GM18511 (cell line): ENCODE measurements around the gene OR2M7.
"Not testable (repeated sequence)": the region's sequence is repeated elsewhere in the genome, so short reads cannot be mapped to it uniquely, and the experiment has no call there.

ENCODE experiments used
- ATAC-seq: cut with Tn5 transposase; IDR thresholded peaks from one replicate; pipeline ENCODE4 v1.9.1; 2021; ENCODE audit warnings: mild to moderate bottlenecking, moderate library complexity; ENCODE audit not compliant: unreplicated experiment

OR2M7 gene, protein sequence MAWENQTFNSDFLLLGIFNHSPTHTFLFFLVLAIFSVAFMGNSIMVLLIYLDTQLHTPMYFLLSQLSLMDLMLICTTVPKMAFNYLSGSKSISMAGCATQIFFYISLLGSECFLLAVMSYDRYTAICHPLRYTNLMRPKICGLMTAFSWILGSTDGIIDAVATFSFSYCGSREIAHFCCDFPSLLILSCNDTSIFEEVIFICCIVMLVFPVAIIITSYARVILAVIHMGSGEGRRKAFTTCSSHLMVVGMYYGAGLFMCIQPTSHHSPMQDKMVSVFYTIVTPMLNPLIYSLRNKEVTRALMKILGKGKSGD

GRCh38 chr1:248324468-248324867, at the start of gene OR2M7:
Gene OR2M7 (minus strand): TSS chr1:248324568. CDS start chr1:248324568, 0 bp downstream.
- no peak for ATAC-seq

DNA sequence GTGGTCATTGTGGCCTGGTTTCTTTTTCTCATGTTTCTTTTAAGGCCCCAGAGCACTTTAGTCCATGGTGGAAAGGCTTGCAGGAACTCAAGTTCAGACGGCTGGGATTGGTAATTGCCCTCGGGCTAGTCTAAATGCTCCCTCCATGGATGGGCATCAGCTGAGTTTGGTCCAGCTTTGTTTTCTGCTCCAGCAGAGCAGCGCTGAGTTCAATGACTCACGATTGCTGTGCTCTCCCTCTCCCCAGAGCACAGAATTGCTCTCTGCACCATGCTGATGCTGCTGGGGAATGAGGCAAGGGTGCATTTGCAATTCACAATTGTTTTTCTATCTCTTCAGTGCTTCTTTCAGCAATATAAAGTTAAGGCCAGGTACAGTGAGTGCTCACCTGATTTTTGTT, 49.4 kb upstream of the OR2M7 start:
- ATAC-seq, result no peak

DNA sequence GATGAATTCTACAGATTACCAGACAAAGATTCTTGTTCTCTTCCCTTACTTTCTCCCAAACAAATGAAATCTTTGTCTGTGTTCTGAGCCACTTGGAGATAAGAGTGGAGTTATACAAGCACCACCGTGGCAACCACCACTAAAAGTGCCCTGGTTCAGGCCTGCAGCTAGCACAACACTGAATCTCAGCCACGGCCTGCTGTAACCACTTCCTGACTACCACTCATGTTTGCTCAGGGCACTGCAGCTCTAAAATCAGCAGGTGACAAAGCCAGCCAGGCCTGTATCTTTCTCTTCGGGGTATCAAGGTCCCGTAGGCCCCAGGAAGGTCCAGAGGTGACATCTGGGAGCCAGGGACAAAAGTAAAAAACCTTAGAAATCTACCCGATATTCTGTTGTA, 48.0 kb upstream of the OR2M7 start:
- no peak for ATAC-seq

- ATAC-seq, result no peak
Observed at GRCh38 chr1:248366609-248367008, 42.2 kb upstream of the OR2M7 start.

DNA sequence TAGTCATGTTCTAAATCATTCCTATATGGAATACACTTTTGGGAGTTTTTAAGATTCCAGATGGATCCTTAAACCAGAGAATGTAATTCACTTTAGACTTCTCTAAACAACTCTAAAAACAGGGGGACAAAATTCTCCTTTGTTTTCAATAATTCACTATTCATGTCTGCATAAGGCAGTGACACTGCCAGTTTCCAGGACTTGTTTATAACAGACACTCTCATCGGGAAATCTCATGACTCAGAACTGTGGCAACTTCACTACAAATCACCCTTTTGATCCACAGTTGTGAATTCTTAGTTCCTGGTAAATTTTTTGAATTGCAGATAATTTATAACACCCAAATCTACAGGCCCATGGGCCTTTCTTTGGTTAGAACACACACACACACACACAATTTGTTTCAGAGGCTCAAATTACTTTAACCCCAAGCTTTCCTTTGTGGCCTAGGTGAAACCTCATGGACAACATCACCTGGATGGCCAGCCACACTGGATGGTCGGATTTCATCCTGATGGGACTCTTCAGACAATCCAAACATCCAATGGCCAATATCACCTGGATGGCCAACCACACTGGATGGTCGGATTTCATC, 36.9 kb upstream of the OR2M7 start, which contains the start of gene OR2T4:
OR2T4 (plus strand) TSS at position 545 of the 595 bp plus-strand sequence; CDS start at position 545, 0 bp downstream.
- no peak for ATAC-seq

DNA sequence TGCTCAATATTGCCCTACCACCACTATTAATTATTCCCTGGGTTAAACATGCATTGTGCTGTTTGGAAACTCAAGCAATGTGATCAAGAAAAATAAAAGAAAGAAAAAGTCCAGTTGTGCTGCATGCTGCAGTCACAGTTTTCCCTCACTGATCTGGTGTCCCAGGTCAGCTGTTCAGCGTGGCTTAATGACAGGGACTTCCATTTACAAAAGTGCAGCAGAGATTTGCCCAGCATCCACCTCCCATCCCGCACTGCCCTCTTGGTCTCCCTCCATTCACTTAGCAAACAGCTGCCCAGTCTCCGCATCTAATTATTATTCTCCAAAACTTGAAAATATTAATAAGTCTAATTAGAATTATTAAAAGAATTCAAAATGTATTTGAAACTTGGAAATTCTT, 35.0 kb upstream of the OR2M7 start:
- no peak for ATAC-seq

DNA sequence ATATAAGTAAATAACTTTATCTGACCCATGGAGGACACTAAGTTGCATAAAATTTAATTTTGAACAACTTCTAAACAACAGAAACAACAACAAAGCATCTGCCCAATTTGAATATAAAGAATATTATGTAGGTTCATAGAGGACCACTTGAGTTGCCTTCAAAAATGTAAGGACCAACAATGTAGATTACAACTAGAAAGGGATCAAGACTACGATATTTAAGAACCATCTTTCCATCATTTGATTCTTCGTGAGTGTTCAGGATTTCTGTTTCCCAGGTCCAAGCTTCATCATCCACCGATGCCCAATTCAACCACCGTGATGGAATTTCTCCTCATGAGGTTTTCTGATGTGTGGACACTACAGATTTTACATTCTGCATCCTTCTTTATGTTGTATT, 24.1 kb upstream of the OR2M7 start, which contains the start of gene OR14C36:
OR14C36 (plus strand) TSS at position 301 of the 400 bp plus-strand sequence; CDS start at position 301, 0 bp downstream.
- no peak for ATAC-seq

- no peak for ATAC-seq
Observed at GRCh38 chr1:248343451-248343850, 19.1 kb upstream of the OR2M7 start.

DNA sequence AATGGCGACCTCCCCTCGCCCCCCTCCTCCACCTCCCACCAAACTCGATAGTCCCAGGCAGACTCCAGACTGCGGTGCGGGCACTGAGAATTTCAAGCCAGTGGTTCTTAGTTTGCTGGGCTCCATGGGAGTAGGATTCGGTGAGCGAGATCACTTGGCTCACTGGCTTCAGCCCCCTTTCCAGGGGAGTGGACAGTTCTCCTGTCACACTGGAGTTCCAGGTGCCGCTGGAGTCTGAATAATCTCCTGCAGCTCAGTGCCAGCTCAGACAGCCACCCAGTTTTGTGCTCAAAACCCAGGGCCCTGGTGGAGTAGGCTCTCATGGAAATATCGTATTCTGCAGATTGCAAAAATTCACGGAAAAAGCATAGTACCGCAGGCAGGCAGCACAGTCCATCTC, 7.6 kb downstream of the OR2M7 start:
- ATAC-seq, result no peak

- ATAC-seq, result not testable (repeated sequence)
Observed at GRCh38 chr1:248306740-248307139, 17.6 kb downstream of the OR2M7 start.

DNA sequence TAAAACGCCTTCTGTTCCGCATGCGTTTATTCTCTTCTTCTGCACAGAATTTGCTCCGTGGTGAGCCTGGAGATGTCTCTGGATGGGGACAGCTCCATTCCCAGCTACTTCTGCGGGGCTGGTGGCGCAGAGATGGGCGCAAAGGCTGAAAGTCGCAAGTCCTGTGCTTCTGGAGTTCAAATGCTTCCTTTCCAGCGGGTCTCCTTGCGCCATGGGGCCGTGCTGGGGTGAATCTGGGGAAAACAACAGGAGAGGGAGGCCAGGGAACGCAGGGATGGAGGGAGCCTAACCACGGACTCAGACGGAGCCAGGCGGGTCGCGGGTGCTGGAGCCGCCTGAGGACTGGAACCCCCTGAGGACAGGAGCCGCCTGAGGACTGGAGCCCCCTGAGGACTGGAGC, 18.3 kb downstream of the OR2M7 start:
- no peak for ATAC-seq

- not testable (repeated sequence) for ATAC-seq
Observed at GRCh38 chr1:248305672-248306071, 18.7 kb downstream of the OR2M7 start.

DNA sequence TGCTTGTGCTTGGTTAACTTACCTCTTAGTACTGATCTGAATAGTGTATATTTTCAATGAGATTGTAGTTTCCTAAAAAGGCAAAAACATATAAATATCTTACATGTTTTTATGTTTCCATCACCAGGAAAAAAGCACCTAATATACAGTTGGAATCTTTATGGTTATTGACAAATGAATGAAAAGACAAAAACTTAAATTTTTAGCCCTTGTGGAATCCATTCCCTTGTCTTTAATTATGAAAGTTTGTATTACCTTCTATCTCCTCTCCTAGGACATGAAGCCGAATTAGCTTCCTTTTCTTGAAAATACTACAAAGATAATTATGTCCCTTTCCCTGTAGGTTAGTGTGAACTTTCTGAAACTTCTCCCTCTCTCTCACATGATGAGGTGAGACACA, 21.0 kb downstream of the OR2M7 start, which contains the start of gene OR2T12:
OR2T12 (minus strand) TSS at position 101 of the 400 bp plus-strand sequence. CDS start 7,846 bp downstream, outside the sequence.
- no peak for ATAC-seq

GRCh38 chr1:248288391-248288790, 36.0 kb downstream of the OR2M7 start:
- ATAC-seq, result no peak

DNA sequence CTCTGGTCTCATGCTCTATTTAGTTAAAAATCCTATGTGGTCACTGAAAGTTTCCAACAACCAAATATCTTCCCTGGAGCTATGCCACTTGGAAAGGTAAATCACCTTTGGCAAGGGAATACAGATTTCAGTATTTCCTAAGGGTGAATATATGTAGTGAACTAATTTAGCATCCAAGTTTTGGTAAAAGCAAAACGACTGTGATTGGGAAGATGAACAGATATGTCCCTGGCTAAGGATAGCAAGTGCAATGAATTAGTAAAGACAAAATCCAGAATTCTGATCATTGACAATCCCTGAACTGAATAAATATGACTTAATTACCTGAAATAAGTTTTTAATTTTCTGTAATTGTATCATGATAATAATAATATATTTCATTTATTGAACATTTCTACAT, 46.5 kb downstream of the OR2M7 start, which contains the start of gene OR2T33:
OR2T33 (minus strand) TSS at position 101 of the 400 bp plus-strand sequence. CDS start 4,162 bp downstream, outside the sequence.
- no peak for ATAC-seq
